ENCODE data around the gene C14orf93.

DNA sequence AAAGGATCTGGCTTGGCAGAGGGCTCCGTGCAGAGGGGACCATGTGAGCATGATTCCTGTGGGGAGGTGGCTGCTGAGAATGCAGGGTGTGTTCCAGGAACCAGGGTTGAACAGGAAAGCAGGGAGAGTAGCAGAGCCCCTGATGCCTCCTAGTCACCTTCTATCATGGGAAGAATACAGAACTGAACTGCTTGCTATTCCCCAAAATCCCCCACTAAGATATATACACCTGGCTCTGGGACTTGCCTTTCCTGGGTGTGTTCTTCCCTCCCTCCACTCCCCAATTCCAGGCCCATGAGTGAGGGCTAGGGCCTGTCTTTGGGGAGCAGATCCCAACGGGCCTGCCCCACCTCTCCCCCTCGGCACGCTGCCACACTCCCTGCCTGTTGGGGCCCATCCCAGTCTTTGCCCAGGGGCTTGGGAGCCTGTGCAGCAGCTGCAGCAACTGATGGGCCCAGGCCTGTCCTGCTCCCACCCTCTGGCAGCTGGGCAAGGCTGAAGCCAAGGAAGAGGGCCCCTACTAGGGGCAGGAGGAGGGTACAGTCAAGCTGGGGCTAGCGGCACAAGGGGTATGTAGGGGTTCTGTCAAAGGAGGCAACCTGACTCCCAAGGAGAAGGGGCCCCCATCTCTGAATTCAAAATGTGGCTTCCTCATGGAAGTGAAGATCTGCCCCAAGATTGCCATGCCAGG lies 30.8 kb downstream of the C14orf93 start:
- TF ChIP-seq, protein P1, sequence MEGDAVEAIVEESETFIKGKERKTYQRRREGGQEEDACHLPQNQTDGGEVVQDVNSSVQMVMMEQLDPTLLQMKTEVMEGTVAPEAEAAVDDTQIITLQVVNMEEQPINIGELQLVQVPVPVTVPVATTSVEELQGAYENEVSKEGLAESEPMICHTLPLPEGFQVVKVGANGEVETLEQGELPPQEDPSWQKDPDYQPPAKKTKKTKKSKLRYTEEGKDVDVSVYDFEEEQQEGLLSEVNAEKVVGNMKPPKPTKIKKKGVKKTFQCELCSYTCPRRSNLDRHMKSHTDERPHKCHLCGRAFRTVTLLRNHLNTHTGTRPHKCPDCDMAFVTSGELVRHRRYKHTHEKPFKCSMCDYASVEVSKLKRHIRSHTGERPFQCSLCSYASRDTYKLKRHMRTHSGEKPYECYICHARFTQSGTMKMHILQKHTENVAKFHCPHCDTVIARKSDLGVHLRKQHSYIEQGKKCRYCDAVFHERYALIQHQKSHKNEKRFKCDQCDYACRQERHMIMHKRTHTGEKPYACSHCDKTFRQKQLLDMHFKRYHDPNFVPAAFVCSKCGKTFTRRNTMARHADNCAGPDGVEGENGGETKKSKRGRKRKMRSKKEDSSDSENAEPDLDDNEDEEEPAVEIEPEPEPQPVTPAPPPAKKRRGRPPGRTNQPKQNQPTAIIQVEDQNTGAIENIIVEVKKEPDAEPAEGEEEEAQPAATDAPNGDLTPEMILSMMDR (IDR thresholded peaks at IDR 0.05): no peak
- TF ChIP-seq POLR2A (IDR thresholded peaks at IDR 0.05): no peak
